ENCODE measurements around the gene MX1. TPM values are rescaled to one million over a fixed set of nuclear protein-coding genes. Genes with fewer than 3 reads are reported as not detected.

Gene MX1
- total and polyA plus RNA-seq, 4 donors: 16.9 to 58.1 (median 33.0) TPM

GRCh38 chr21:41433566-41433965, 7.5 kb downstream of the MX1 start:
- 93 to 97% methylated on average over 2 of the region's 2 CpGs for WGBS, 2 donors
- no peak overlapping the region for H3K4me3 ChIP-seq (ENCODE audit: low read length in 2 of 2)
- H3K4me1 ChIP-seq (ENCODE audit: control insufficient read depth in 1 of 2, insufficient read depth in 2 of 2, low read length in 2 of 2): no peaks in the 10 kb centered on the region
- H3K36me3 ChIP-seq (ENCODE audit: control insufficient read depth in 1 of 2, insufficient read depth in 2 of 2, low read length in 1 of 2): peaks cover 0 to 19% of the 10 kb centered on the region in 2 donors
- DNase-seq (no peak), ATAC-seq (ENCODE audit: low FRiP score) (no peak)
- intact Hi-C loops (cut with DNase I): no loop called here
- no peaks in the 10 kb centered on the region for H3K27me3 ChIP-seq (ENCODE audit: control insufficient read depth in 1 of 2, insufficient read depth in 2 of 2, low read length in 1 of 2)
- H3K9me3 ChIP-seq (ENCODE audit: control insufficient read depth, low read length): no peaks in the 10 kb centered on the region
- H3K27ac ChIP-seq (ENCODE audit: low read depth in 1 of 2, low read length in 2 of 2): no peak overlapping the region

GRCh38 chr21:41435706-41436105, 9.7 kb downstream of the MX1 start:
- ATAC-seq (ENCODE audit: low FRiP score): no peak
- no peaks in the 10 kb centered on the region for H3K4me1 ChIP-seq (ENCODE audit: control insufficient read depth in 1 of 2, insufficient read depth in 2 of 2, low read length in 2 of 2)
- no peak for DNase-seq
- intact Hi-C loops (cut with DNase I): no loop called here
- H3K27ac ChIP-seq (ENCODE audit: low read depth in 1 of 2, low read length in 2 of 2): no peak overlapping the region
- H3K4me3 ChIP-seq (ENCODE audit: low read length in 2 of 2): no peak overlapping the region
- H3K36me3 ChIP-seq (ENCODE audit: control insufficient read depth in 1 of 2, insufficient read depth in 2 of 2, low read length in 1 of 2): peaks cover 0 to 19% of the 10 kb centered on the region in 2 donors
- H3K9me3 ChIP-seq (ENCODE audit: control insufficient read depth, low read length): no peaks in the 10 kb centered on the region
- 94 to 96% methylated on average over 11 of the region's 11 CpGs for WGBS, 2 donors
- no peaks in the 10 kb centered on the region for H3K27me3 ChIP-seq (ENCODE audit: control insufficient read depth in 1 of 2, insufficient read depth in 2 of 2, low read length in 1 of 2)

GRCh38 chr21:41437729-41438128, 11.7 kb downstream of the MX1 start:
- Histone ChIP-seq H3K36me3 (ENCODE audit: control insufficient read depth in 1 of 2, insufficient read depth in 2 of 2, low read length in 1 of 2) (peaks cover 0 to 19% of the 10 kb centered on the region in 2 donors), H3K4me1 (ENCODE audit: control insufficient read depth in 1 of 2, insufficient read depth in 2 of 2, low read length in 2 of 2) (no peaks in the 10 kb centered on the region), H3K27me3 (ENCODE audit: control insufficient read depth in 1 of 2, insufficient read depth in 2 of 2, low read length in 1 of 2) (no peaks in the 10 kb centered on the region), H3K27ac (ENCODE audit: low read depth in 1 of 2, low read length in 2 of 2) (no peak overlapping the region), H3K4me3 (ENCODE audit: low read length in 2 of 2) (no peak overlapping the region), H3K9me3 (ENCODE audit: control insufficient read depth, low read length) (no peaks in the 10 kb centered on the region)
- DNase-seq: no peak
- ATAC-seq (ENCODE audit: low FRiP score): no peak
- intact Hi-C loops (cut with DNase I): no loop called here
- 69 to 75% methylated on average over 2 of the region's 2 CpGs for WGBS, 2 donors

DNA sequence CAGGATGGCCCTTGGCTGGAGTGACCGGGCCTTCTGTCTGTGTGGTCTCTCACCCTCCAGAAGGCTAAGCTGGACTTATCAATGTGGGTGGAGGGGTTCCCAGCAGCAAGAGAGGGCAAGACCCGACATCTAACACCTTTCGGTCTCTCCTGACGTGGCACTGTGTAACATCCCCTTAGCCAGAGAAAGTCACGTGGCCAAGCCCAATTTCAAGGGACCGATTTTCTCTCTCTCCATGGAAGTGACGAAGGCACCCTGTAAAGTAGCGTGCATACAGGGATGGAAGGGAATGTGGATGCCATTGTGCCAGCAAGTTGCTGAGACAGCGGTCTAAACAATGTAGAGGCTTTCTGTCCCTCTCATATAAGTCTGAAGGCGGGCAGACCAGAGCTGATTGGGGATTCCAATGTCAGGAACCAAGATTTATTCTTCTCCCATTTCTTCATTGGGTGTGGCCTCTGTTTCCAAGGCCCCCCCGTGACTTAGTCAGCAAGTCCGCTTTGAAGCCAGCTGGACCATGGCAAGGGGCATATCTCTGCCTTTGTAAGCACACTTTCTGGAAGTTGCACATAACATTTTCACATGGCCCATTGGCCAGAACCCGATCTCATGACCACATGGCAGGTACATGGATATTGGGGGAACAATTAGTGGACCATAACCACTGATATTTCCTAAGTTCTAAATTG, 12.5 kb downstream of the MX1 start:
- Histone ChIP-seq H3K4me3 (ENCODE audit: low read length in 2 of 2) (no peak overlapping the region), H3K27ac (ENCODE audit: low read depth in 1 of 2, low read length in 2 of 2) (no peak overlapping the region), H3K4me1 (ENCODE audit: control insufficient read depth in 1 of 2, insufficient read depth in 2 of 2, low read length in 2 of 2) (no peaks in the 10 kb centered on the region), H3K9me3 (ENCODE audit: control insufficient read depth, low read length) (no peaks in the 10 kb centered on the region), H3K36me3 (ENCODE audit: control insufficient read depth in 1 of 2, insufficient read depth in 2 of 2, low read length in 1 of 2) (peaks cover 0 to 19% of the 10 kb centered on the region in 2 donors), H3K27me3 (ENCODE audit: control insufficient read depth in 1 of 2, insufficient read depth in 2 of 2, low read length in 1 of 2) (no peaks in the 10 kb centered on the region)
- ATAC-seq (ENCODE audit: low FRiP score) (no peak), DNase-seq (no peak)
- 87% methylated on average over 13 of the region's 13 CpGs for WGBS, 2 donors
- intact Hi-C loops (cut with DNase I): no loop called here

GRCh38 chr21:41439248-41439647, 13.2 kb downstream of the MX1 start:
- no peak overlapping the region for H3K27ac ChIP-seq (ENCODE audit: low read depth in 1 of 2, low read length in 2 of 2)
- 69 to 70% methylated on average over 4 of the region's 4 CpGs for WGBS, 2 donors
- no peaks in the 10 kb centered on the region for H3K4me1 ChIP-seq (ENCODE audit: control insufficient read depth in 1 of 2, insufficient read depth in 2 of 2, low read length in 2 of 2)
- peaks cover 0 to 21% of the 10 kb centered on the region in 2 donors for H3K36me3 ChIP-seq (ENCODE audit: control insufficient read depth in 1 of 2, insufficient read depth in 2 of 2, low read length in 1 of 2)
- no peak for DNase-seq
- H3K4me3 ChIP-seq (ENCODE audit: low read length in 2 of 2): no peak overlapping the region
- intact Hi-C loops (cut with DNase I): no loop called here
- H3K27me3 ChIP-seq (ENCODE audit: control insufficient read depth in 1 of 2, insufficient read depth in 2 of 2, low read length in 1 of 2): no peaks in the 10 kb centered on the region
- no peaks in the 10 kb centered on the region for H3K9me3 ChIP-seq (ENCODE audit: control insufficient read depth, low read length)
- no peak for ATAC-seq (ENCODE audit: low FRiP score)

- intact Hi-C loops (cut with DNase I): no loop called here
- Histone ChIP-seq H3K4me3 (ENCODE audit: low read length in 2 of 2) (no peak overlapping the region), H3K9me3 (ENCODE audit: control insufficient read depth, low read length) (no peaks in the 10 kb centered on the region), H3K4me1 (ENCODE audit: control insufficient read depth in 1 of 2, insufficient read depth in 2 of 2, low read length in 2 of 2) (no peaks in the 10 kb centered on the region), H3K36me3 (ENCODE audit: control insufficient read depth in 1 of 2, insufficient read depth in 2 of 2, low read length in 1 of 2) (peaks cover 5 to 19% of the 10 kb centered on the region in 2 donors), H3K27me3 (ENCODE audit: control insufficient read depth in 1 of 2, insufficient read depth in 2 of 2, low read length in 1 of 2) (no peaks in the 10 kb centered on the region), H3K27ac (ENCODE audit: low read depth in 1 of 2, low read length in 2 of 2) (no peak overlapping the region)
- no peak for ATAC-seq (ENCODE audit: low FRiP score)
- DNase-seq: no peak
- 95% methylated on average over 14 of the region's 14 CpGs for WGBS, 2 donors
These were observed 15.5 kb downstream of the MX1 start for GRCh38 chr21:41441546-41441945.

GRCh38 chr21:41442481-41443186, 16.6 kb downstream of the MX1 start:
- Histone ChIP-seq H3K36me3 (ENCODE audit: control insufficient read depth in 1 of 2, insufficient read depth in 2 of 2, low read length in 1 of 2) (peaks cover 10 to 12% of the 10 kb centered on the region in 2 donors), H3K4me1 (ENCODE audit: control insufficient read depth in 1 of 2, insufficient read depth in 2 of 2, low read length in 2 of 2) (no peaks in the 10 kb centered on the region), H3K4me3 (ENCODE audit: low read length in 2 of 2) (no peak overlapping the region), H3K27ac (ENCODE audit: low read depth in 1 of 2, low read length in 2 of 2) (no peak overlapping the region), H3K9me3 (ENCODE audit: control insufficient read depth, low read length) (no peaks in the 10 kb centered on the region), H3K27me3 (ENCODE audit: control insufficient read depth in 1 of 2, insufficient read depth in 2 of 2, low read length in 1 of 2) (no peaks in the 10 kb centered on the region)
- intact Hi-C loops (cut with DNase I): no loop called here
- DNase-seq (no peak), ATAC-seq (ENCODE audit: low FRiP score) (no peak)
- 85 to 88% methylated on average over 2 of the region's 2 CpGs for WGBS, 2 donors

DNA sequence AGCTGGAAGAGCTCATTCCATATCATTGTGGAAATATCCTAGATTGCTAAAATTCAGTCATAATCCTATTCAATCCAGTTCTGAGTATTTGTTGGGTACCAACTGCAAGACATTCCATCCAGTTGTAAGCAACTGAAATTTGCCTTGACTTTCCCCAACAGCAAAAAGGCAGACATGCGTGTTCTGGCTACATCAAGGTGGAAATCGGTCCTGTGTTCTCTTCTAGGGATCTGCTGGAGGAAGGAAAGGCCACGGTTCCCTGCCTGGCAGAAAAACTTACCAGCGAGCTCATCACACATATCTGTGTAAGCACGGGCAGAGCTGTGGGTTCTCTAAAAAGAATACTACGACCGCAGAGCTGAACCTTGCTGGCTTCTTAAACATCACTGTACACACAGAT, 17.5 kb downstream of the MX1 start:
- Histone ChIP-seq H3K4me3 (ENCODE audit: low read length in 2 of 2) (no peak overlapping the region), H3K36me3 (ENCODE audit: control insufficient read depth in 1 of 2, insufficient read depth in 2 of 2, low read length in 1 of 2) (peaks cover 10% of the 10 kb centered on the region in 2 donors), H3K27ac (ENCODE audit: low read depth in 1 of 2, low read length in 2 of 2) (no peak overlapping the region), H3K4me1 (ENCODE audit: control insufficient read depth in 1 of 2, insufficient read depth in 2 of 2, low read length in 2 of 2) (no peaks in the 10 kb centered on the region), H3K9me3 (ENCODE audit: control insufficient read depth, low read length) (no peaks in the 10 kb centered on the region), H3K27me3 (ENCODE audit: control insufficient read depth in 1 of 2, insufficient read depth in 2 of 2, low read length in 1 of 2) (no peaks in the 10 kb centered on the region)
- intact Hi-C loops (cut with DNase I): no loop called here
- WGBS, 2 donors: 89 to 92% methylated on average over 7 of the region's 7 CpGs
- ATAC-seq (ENCODE audit: low FRiP score): no peak
- no peak for DNase-seq

All from aorta (tissue), 5 donors.